Panc1 (cell line): ENCODE data around the gene GRID2. TPM values are rescaled to one million over a fixed set of nuclear protein-coding genes. Genes with fewer than 3 reads are reported as not detected.

Experiments
- ATAC-seq: fragments of 200-7000 bp; cut with Tn5 transposase; 2 replicates; pipeline ENCODE4 v1.9.1; 2020; ENCODE audit warnings: mild to moderate bottlenecking, moderate library complexity
- BruUV-seq: library from RNA; stranded (reverse); fragments of 400-500 nt; replicated peaks from 2 replicates; lab custom pipeline; 2021; lab: Mats Ljungman, UMichigan
- CTCF ChIA-PET: fragments of 300-600 bp; sonication (Branson Sonifier 250); formaldehyde crosslinking; loops from one replicate; lab custom pipeline; 2022; ENCODE audit warnings: antibody characterized with exemption; lab: Charles Lee
- POLR2A ChIA-PET: fragments of 300-600 bp; sonication (Branson Sonifier 250); formaldehyde crosslinking; loops from one replicate; lab custom pipeline; 2022; ENCODE audit warnings: antibody characterized with exemption; lab: Charles Lee
- DNase-seq: peaks from one replicate; pipeline ENCODE4 v3.0.0-alpha.2; 2010; ENCODE audit warnings: low read depth, low spot score
- H3K27ac ChIP-seq: 2 replicates; pipeline ENCODE4 v1.5.1; 2011; ENCODE audit warnings: mild to moderate bottlenecking, low read length, inconsistent platforms
- H3K27me3 ChIP-seq: fragments of 200-500 bp; sonication (Bioruptor generic); 2 replicates; pipeline ENCODE4 v1.6.0; 2014; ENCODE audit warnings: low read length, inconsistent platforms; ENCODE audit not compliant: control insufficient read depth, insufficient read depth
- H3K36me3 ChIP-seq: fragments of 200-500 bp; sonication (Bioruptor generic); 2 replicates; pipeline ENCODE4 v1.5.1; 2014; ENCODE audit warnings: inconsistent platforms, mild to moderate bottlenecking, low read length, moderate library complexity; ENCODE audit not compliant: control insufficient read depth, insufficient read depth
- H3K4me1 ChIP-seq: 2 replicates; pipeline ENCODE4 v1.5.1; 2011; ENCODE audit warnings: inconsistent platforms, mild to moderate bottlenecking, low read length, moderate library complexity; ENCODE audit not compliant: control insufficient read depth, insufficient read depth
- H3K4me3 ChIP-seq, 2 experiments: 2 replicates each; pipeline ENCODE4 v1.5.1; 2011 to 2012; ENCODE audit warnings: low read depth in 2 of 2, low read length in 2 of 2, mild to moderate bottlenecking in 2 of 2, inconsistent platforms in 1 of 2, moderate library complexity in 1 of 2
- H3K9me3 ChIP-seq: fragments of 200-500 bp; sonication (Bioruptor generic); 2 replicates; pipeline ENCODE4 v1.5.1; 2014; ENCODE audit warnings: low read depth, mild to moderate bottlenecking, inconsistent platforms, low read length, moderate library complexity; ENCODE audit not compliant: control insufficient read depth, insufficient read depth
- POLR2AphosphoS5 ChIP-seq: IDR thresholded peaks from 2 replicates; pipeline ENCODE4 v1.6.1; 2012; ENCODE audit warnings: mild to moderate bottlenecking, low read depth, low read length, moderate library complexity
- SIN3A ChIP-seq: IDR thresholded peaks from 2 replicates; pipeline ENCODE4 v1.6.1; 2012; ENCODE audit warnings: low read depth, mild to moderate bottlenecking, low read length, moderate library complexity, borderline replicate concordance; ENCODE audit not compliant: insufficient read depth
- TCF7L2 ChIP-seq: IDR thresholded peaks from 2 replicates; pipeline ENCODE4 v1.6.1; 2011; ENCODE audit warnings: mild to moderate bottlenecking, low read depth, low read length, inconsistent platforms
- in situ Hi-C: cut with HindIII; loops from 2 replicates; pipeline ENCODE4 v1.10.0; 2016; ENCODE audit warnings: low sequenced_read_pairs, low pct_unique_long_range_greater_than_20kb
- intact Hi-C: fragments of 100-400 bp; cut with micrococcal nuclease; formaldehyde crosslinking; loops from one replicate; pipeline ENCODE4 v1.10.0; 2022; ENCODE audit not compliant: unreplicated experiment
- total RNA-seq: library from RNA; stranded (reverse); gene quantifications from one replicate; pipeline ENCODE4 v1.2.1, GENCODE V29; 2021; ENCODE audit not compliant: unreplicated experiment
- TF ChIP-seq, protein P1 (sequence below): fragments of 450-650 bp; IDR thresholded peaks from 2 replicates; pipeline ENCODE4 v1.5.1; 2017; ENCODE audit warnings: mild to moderate bottlenecking
- TF ChIP-seq, protein P2 (sequence below), 2 experiments: IDR thresholded peaks; 2 replicates each; pipeline ENCODE4 v1.6.1; 2011 to 2012; ENCODE audit warnings: low read depth in 2 of 2, control low read depth in 1 of 2, low read length in 1 of 2, mild to moderate bottlenecking in 1 of 2, moderate library complexity in 1 of 2; ENCODE audit not compliant: insufficient read depth in 1 of 2

The GRID2 gene
- total RNA-seq, 1 experiment from 2014 or later, result 0.08 TPM

DNA sequence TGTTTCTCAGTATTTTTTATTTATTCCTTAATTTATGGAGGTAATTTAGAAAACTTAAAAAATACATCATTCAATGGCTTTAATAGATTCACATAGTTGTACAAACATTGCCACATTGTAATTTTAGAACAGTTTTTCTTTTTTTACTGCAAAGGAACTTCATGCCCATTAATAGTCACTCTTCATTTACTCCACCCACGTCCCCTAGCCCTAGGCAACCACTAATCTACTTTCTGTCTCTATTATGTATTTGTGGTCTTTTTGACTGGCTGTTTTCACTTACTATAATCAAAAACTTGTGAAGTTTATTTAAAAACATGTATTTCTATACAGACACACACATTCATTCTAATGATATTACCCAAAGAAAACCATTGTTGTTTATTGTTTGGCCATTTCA is 664.8 kb downstream of the GRID2 start:
- no peak for ATAC-seq
- no TSS peak for BruUV-seq
- ChIA-PET POLR2A (no interaction called here), CTCF (no interaction called here)
- Histone ChIP-seq H3K36me3 (no peaks in the 10 kb centered on the region), H3K27ac (no peak overlapping the region), H3K4me3 (no peak overlapping the region), H3K27me3 (no peaks in the 10 kb centered on the region), H3K9me3 (no peaks in the 10 kb centered on the region), H3K4me1 (no peaks in the 10 kb centered on the region)
- in situ Hi-C loops (no loop called here), intact Hi-C loops (no loop called here)
- TF ChIP-seq, protein P1, sequence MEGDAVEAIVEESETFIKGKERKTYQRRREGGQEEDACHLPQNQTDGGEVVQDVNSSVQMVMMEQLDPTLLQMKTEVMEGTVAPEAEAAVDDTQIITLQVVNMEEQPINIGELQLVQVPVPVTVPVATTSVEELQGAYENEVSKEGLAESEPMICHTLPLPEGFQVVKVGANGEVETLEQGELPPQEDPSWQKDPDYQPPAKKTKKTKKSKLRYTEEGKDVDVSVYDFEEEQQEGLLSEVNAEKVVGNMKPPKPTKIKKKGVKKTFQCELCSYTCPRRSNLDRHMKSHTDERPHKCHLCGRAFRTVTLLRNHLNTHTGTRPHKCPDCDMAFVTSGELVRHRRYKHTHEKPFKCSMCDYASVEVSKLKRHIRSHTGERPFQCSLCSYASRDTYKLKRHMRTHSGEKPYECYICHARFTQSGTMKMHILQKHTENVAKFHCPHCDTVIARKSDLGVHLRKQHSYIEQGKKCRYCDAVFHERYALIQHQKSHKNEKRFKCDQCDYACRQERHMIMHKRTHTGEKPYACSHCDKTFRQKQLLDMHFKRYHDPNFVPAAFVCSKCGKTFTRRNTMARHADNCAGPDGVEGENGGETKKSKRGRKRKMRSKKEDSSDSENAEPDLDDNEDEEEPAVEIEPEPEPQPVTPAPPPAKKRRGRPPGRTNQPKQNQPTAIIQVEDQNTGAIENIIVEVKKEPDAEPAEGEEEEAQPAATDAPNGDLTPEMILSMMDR, result no peak
- TF ChIP-seq TCF7L2 (no peak), POLR2AphosphoS5 (no peak), SIN3A (no peak)
- TF ChIP-seq, protein P2, sequence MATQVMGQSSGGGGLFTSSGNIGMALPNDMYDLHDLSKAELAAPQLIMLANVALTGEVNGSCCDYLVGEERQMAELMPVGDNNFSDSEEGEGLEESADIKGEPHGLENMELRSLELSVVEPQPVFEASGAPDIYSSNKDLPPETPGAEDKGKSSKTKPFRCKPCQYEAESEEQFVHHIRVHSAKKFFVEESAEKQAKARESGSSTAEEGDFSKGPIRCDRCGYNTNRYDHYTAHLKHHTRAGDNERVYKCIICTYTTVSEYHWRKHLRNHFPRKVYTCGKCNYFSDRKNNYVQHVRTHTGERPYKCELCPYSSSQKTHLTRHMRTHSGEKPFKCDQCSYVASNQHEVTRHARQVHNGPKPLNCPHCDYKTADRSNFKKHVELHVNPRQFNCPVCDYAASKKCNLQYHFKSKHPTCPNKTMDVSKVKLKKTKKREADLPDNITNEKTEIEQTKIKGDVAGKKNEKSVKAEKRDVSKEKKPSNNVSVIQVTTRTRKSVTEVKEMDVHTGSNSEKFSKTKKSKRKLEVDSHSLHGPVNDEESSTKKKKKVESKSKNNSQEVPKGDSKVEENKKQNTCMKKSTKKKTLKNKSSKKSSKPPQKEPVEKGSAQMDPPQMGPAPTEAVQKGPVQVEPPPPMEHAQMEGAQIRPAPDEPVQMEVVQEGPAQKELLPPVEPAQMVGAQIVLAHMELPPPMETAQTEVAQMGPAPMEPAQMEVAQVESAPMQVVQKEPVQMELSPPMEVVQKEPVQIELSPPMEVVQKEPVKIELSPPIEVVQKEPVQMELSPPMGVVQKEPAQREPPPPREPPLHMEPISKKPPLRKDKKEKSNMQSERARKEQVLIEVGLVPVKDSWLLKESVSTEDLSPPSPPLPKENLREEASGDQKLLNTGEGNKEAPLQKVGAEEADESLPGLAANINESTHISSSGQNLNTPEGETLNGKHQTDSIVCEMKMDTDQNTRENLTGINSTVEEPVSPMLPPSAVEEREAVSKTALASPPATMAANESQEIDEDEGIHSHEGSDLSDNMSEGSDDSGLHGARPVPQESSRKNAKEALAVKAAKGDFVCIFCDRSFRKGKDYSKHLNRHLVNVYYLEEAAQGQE (IDR thresholded peaks at IDR 0.05; ENCODE audit: insufficient read depth in 1 of 2, low read depth in 2 of 2, low read length in 1 of 2), result no peak
- no peak for DNase-seq

DNA sequence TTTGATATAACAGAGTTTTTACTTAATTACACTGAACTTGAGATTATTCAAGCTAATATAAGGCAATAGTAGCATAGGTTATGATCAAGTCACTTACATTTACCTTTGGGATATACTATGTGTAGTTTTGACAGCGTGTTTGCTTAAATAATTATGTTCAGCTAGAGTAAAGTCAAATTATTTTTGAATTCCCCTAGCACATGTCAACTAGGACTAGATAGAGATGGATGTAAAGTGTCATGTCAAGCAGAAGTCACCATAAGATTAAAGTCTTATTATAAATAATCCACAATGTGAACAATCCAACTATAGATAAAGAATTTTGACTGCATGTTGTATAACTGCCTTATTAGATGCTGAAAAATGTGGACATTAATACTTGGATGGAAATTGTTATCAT is 665.2 kb downstream of the GRID2 start:
- no TSS peak for BruUV-seq
- no peaks in the 10 kb centered on the region for H3K4me1 ChIP-seq
- no peak for DNase-seq
- no peak for ATAC-seq
- in situ Hi-C loops (no loop called here), intact Hi-C loops (no loop called here)
- ChIA-PET CTCF (no interaction called here), POLR2A (no interaction called here)
- TF ChIP-seq, protein P1, result no peak
- no peak for TF ChIP-seq TCF7L2
- TF ChIP-seq POLR2AphosphoS5, result no peak
- no peak for TF ChIP-seq SIN3A
- TF ChIP-seq, protein P2 (IDR thresholded peaks at IDR 0.05; ENCODE audit: insufficient read depth in 1 of 2, low read depth in 2 of 2, low read length in 1 of 2), result no peak
- no peak overlapping the region for H3K27ac ChIP-seq
- H3K9me3 ChIP-seq, result no peaks in the 10 kb centered on the region
- H3K27me3 ChIP-seq, result no peaks in the 10 kb centered on the region
- H3K4me3 ChIP-seq, result no peak overlapping the region
- no peaks in the 10 kb centered on the region for H3K36me3 ChIP-seq
